Stimulated activated memory B cell treated with anti-CD40 and anti-IgM and Interleukin-4, amounts not matched to agents 10 μg/mL and 1 μg/mL and 100 μg/mL, for 72 hours (primary cell): Measurements from ENCODE around the gene SLC26A5.
"Not testable (repeated sequence)": the region's sequence is repeated elsewhere in the genome, so short reads cannot be mapped to it uniquely, and the experiment has no call there.

Source experiments
- ATAC-seq: fragments of 150-1000 bp; cut with Tn5 transposase; 2 replicates; pipeline ENCODE4 v1.10.0; 2021
- H3K27ac Mint-ChIP-seq: one replicate; pipeline ENCODE4 v1.8.0; 2022; ENCODE audit warnings: mild to moderate bottlenecking, mixed read lengths
- H3K27me3 Mint-ChIP-seq: one replicate; pipeline ENCODE4 v1.8.0; 2022; ENCODE audit warnings: mixed read lengths
- H3K36me3 Mint-ChIP-seq: one replicate; pipeline ENCODE4 v1.8.0; 2022; ENCODE audit warnings: mixed read lengths
- H3K4me1 Mint-ChIP-seq: one replicate; pipeline ENCODE4 v1.8.0; 2022; ENCODE audit warnings: mixed read lengths
- H3K4me3 Mint-ChIP-seq: one replicate; pipeline ENCODE4 v1.8.0; 2022; ENCODE audit warnings: mild to moderate bottlenecking, moderate library complexity, mixed read lengths
- H3K9me3 Mint-ChIP-seq: one replicate; pipeline ENCODE4 v1.8.0; 2022; ENCODE audit warnings: mixed read lengths

SLC26A5 gene

DNA sequence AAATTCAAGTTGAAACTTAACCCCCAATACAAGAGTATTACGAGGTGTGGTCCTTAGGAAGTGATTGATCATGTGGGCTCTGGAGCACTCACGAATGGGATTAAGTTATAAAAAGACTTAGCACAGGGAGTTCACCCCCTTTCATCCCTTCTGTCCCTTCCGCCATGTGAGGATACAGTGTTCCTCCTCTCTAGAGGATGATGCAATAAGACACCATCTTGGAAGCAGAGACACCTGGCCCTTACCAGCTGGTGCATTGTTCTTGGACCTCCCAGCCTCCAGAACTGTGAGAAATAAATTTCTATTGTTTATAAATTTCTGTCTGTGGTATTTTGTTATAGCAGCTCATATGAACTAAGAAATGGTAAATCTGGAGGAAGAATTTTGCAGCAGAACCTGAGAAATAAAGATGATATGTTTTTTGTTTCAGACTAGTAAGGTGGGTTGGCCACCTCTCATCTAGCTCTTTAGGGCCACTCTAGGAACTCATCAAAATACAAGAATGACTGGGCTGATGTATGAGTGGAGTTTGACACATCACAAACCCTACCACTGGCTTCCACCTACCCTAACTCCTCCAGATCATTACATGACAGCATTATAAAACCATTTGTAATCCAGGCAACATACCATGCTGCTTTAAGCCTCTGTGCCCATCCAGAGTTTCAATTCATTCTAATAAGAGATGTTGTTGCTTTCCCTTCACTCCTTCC, 22.4 kb downstream of the SLC26A5 start:
- H3K4me3 Mint-ChIP-seq: no peak overlapping the region
- ATAC-seq: no peak
- H3K9me3 Mint-ChIP-seq: no peaks in the 10 kb centered on the region
- H3K27me3 Mint-ChIP-seq: peaks cover 10% of the 10 kb centered on the region
- no peaks in the 10 kb centered on the region for H3K36me3 Mint-ChIP-seq
- H3K4me1 Mint-ChIP-seq: no peaks in the 10 kb centered on the region
- no peak overlapping the region for H3K27ac Mint-ChIP-seq

- no peak for ATAC-seq
- H3K4me1 Mint-ChIP-seq: no peaks in the 10 kb centered on the region
- no peaks in the 10 kb centered on the region for H3K9me3 Mint-ChIP-seq
- peaks cover 36% of the 10 kb centered on the region for H3K27me3 Mint-ChIP-seq
- H3K4me3 Mint-ChIP-seq: no peak overlapping the region
- H3K36me3 Mint-ChIP-seq: no peaks in the 10 kb centered on the region
- no peak overlapping the region for H3K27ac Mint-ChIP-seq
Observed at GRCh38 chr7:103420857-103421384, 25.1 kb downstream of the SLC26A5 start.

GRCh38 chr7:103418241-103418640, 27.8 kb downstream of the SLC26A5 start:
- H3K4me3 Mint-ChIP-seq: no peak overlapping the region
- H3K4me1 Mint-ChIP-seq: no peaks in the 10 kb centered on the region
- ATAC-seq: no peak
- no peak overlapping the region for H3K27ac Mint-ChIP-seq
- H3K27me3 Mint-ChIP-seq: peaks cover 47% of the 10 kb centered on the region
- no peaks in the 10 kb centered on the region for H3K36me3 Mint-ChIP-seq
- no peaks in the 10 kb centered on the region for H3K9me3 Mint-ChIP-seq

- H3K4me1 Mint-ChIP-seq: no peaks in the 10 kb centered on the region
- H3K27me3 Mint-ChIP-seq: peaks cover 35% of the 10 kb centered on the region
- H3K9me3 Mint-ChIP-seq: no peaks in the 10 kb centered on the region
- no peak for ATAC-seq
- H3K36me3 Mint-ChIP-seq: no peaks in the 10 kb centered on the region
- no peak overlapping the region for H3K27ac Mint-ChIP-seq
- no peak overlapping the region for H3K4me3 Mint-ChIP-seq
Observed at GRCh38 chr7:103413407-103413806, 32.6 kb downstream of the SLC26A5 start.

- H3K36me3 Mint-ChIP-seq: no peaks in the 10 kb centered on the region
- H3K4me3 Mint-ChIP-seq: no peak overlapping the region
- H3K9me3 Mint-ChIP-seq: no peaks in the 10 kb centered on the region
- ATAC-seq: no peak
- no peaks in the 10 kb centered on the region for H3K4me1 Mint-ChIP-seq
- H3K27ac Mint-ChIP-seq: no peak overlapping the region
- peaks cover 22% of the 10 kb centered on the region for H3K27me3 Mint-ChIP-seq
Observed at GRCh38 chr7:103412151-103412550, 33.9 kb downstream of the SLC26A5 start.

GRCh38 chr7:103405789-103406613, 40.0 kb downstream of the SLC26A5 start:
- not testable (repeated sequence) for H3K27ac Mint-ChIP-seq, H3K4me3 Mint-ChIP-seq, ATAC-seq, H3K9me3 Mint-ChIP-seq, H3K36me3 Mint-ChIP-seq, H3K4me1 Mint-ChIP-seq
- peaks cover 27% of the 10 kb centered on the region for H3K27me3 Mint-ChIP-seq

- ATAC-seq, H3K4me1 Mint-ChIP-seq, H3K27ac Mint-ChIP-seq, H3K36me3 Mint-ChIP-seq, H3K9me3 Mint-ChIP-seq, H3K4me3 Mint-ChIP-seq: not testable (repeated sequence)
- H3K27me3 Mint-ChIP-seq: peaks cover 13% of the 10 kb centered on the region
Observed at GRCh38 chr7:103399687-103400086, 46.3 kb downstream of the SLC26A5 start.

DNA sequence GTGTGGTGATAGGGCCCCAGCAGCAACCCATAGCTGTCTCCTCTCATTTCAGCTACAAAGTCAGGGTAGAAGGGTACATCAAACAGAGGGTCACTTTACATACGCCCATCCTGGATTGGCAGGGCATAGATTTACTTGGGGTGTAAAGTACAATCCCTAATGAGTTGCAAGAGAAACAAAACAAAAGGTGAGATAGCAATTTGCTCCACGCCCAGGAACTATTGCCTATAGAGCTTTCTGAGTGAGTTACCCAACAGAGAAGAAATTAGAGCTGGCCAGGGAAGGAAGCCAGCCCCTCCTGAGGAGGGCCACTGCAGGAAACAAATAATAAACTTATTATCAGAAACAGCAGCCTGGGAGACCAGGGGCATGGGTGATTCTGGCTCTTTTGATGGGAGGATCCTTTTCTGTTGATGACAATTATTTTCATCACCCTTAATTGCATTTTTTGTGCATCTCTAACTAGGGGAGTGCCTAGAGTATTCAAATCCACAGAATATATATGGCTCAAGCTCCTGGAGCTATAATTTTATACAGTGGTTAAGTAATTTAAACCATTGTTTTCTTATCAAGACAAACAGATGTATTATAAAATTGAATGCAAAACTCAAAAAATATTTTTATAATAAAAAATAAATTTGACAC, 47.4 kb downstream of the SLC26A5 start:
- no peaks in the 10 kb centered on the region for H3K4me1 Mint-ChIP-seq
- H3K27me3 Mint-ChIP-seq: peaks cover 9% of the 10 kb centered on the region
- H3K9me3 Mint-ChIP-seq: no peaks in the 10 kb centered on the region
- no peaks in the 10 kb centered on the region for H3K36me3 Mint-ChIP-seq
- no peak overlapping the region for H3K4me3 Mint-ChIP-seq
- no peak for ATAC-seq
- H3K27ac Mint-ChIP-seq: no peak overlapping the region

DNA sequence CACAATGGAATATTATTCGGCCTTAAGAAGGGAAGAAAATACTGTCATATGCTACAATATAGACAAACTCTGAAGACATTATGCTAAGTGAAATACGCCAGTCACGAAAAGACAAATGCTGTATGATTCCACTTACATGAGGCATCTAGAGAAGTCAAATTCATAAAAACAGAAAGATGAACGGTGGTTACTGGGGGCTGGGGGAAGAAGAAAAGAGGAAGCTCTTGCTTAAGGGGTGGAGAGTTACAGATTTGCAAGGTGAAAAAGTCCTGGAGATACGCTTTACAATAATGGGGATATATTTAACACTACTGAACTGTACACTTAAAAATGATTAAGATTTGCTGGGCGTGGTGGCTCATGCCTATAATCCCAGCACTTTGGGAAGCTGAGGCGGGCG, 49.5 kb downstream of the SLC26A5 start:
- ATAC-seq: no peak
- Mint-ChIP-seq H3K9me3 (no peaks in the 10 kb centered on the region), H3K4me1 (no peaks in the 10 kb centered on the region), H3K27me3 (no peaks in the 10 kb centered on the region), H3K27ac (no peak overlapping the region), H3K4me3 (no peak overlapping the region), H3K36me3 (no peaks in the 10 kb centered on the region)

DNA sequence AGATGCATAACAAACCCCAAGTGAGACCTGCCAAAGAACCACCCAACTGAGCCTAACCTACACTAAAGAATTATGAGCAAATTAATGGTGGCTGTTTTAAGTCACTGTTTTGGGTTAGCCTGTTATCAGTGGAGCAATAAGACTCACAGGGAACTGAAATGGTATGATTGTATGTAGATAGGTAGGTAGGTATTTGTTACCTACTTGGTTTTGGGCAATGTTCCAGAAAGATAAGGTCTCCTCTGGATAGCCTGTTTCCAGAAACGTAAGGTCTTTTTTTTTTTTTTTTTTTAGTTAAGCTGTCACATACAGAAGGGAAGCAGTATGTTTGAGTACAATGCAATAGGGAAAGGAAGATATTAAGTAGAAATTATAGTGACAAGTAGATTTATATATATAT, 50.9 kb downstream of the SLC26A5 start:
- H3K9me3 Mint-ChIP-seq: no peaks in the 10 kb centered on the region
- no peak overlapping the region for H3K4me3 Mint-ChIP-seq
- H3K4me1 Mint-ChIP-seq: no peaks in the 10 kb centered on the region
- no peak for ATAC-seq
- H3K27ac Mint-ChIP-seq: no peak overlapping the region
- peaks cover 3% of the 10 kb centered on the region for H3K27me3 Mint-ChIP-seq
- H3K36me3 Mint-ChIP-seq: no peaks in the 10 kb centered on the region

- H3K27ac Mint-ChIP-seq: no peak overlapping the region
- H3K36me3 Mint-ChIP-seq: no peaks in the 10 kb centered on the region
- no peaks in the 10 kb centered on the region for H3K4me1 Mint-ChIP-seq
- peaks cover 8% of the 10 kb centered on the region for H3K27me3 Mint-ChIP-seq
- H3K4me3 Mint-ChIP-seq: no peak overlapping the region
- H3K9me3 Mint-ChIP-seq: no peaks in the 10 kb centered on the region
- ATAC-seq: no peak
Observed at GRCh38 chr7:103394566-103394965, 51.4 kb downstream of the SLC26A5 start.

- H3K9me3 Mint-ChIP-seq: no peaks in the 10 kb centered on the region
- H3K4me3 Mint-ChIP-seq: no peak overlapping the region
- H3K4me1 Mint-ChIP-seq: no peaks in the 10 kb centered on the region
- H3K27ac Mint-ChIP-seq: no peak overlapping the region
- no peak for ATAC-seq
- H3K27me3 Mint-ChIP-seq: peaks cover 15% of the 10 kb centered on the region
- H3K36me3 Mint-ChIP-seq: no peaks in the 10 kb centered on the region
Observed at GRCh38 chr7:103391976-103392375, 54.0 kb downstream of the SLC26A5 start.

- Mint-ChIP-seq H3K4me1 (no peaks in the 10 kb centered on the region), H3K9me3 (no peaks in the 10 kb centered on the region), H3K36me3 (no peaks in the 10 kb centered on the region), H3K4me3 (no peak overlapping the region), H3K27me3 (peaks cover 15% of the 10 kb centered on the region), H3K27ac (no peak overlapping the region)
- ATAC-seq: no peak
Observed at GRCh38 chr7:103391150-103391549, 54.9 kb downstream of the SLC26A5 start.

GRCh38 chr7:103389263-103389662, 56.7 kb downstream of the SLC26A5 start:
- no peak for ATAC-seq
- no peaks in the 10 kb centered on the region for H3K36me3 Mint-ChIP-seq
- H3K4me1 Mint-ChIP-seq: no peaks in the 10 kb centered on the region
- H3K4me3 Mint-ChIP-seq: no peak overlapping the region
- H3K27me3 Mint-ChIP-seq: peaks cover 15% of the 10 kb centered on the region
- no peaks in the 10 kb centered on the region for H3K9me3 Mint-ChIP-seq
- H3K27ac Mint-ChIP-seq: no peak overlapping the region

GRCh38 chr7:103388469-103389140, 57.4 kb downstream of the SLC26A5 start:
- peaks cover 15% of the 10 kb centered on the region for H3K27me3 Mint-ChIP-seq
- ATAC-seq: no peak
- no peaks in the 10 kb centered on the region for H3K9me3 Mint-ChIP-seq
- no peaks in the 10 kb centered on the region for H3K4me1 Mint-ChIP-seq
- no peak overlapping the region for H3K4me3 Mint-ChIP-seq
- H3K36me3 Mint-ChIP-seq: no peaks in the 10 kb centered on the region
- no peak overlapping the region for H3K27ac Mint-ChIP-seq
